T-helper 1 cell treated with Interleukin-12 subunit alpha and Interleukin-12 subunit beta and Interleukin-4 antibody, amounts not matched to agents 30 μg/mL and 1 μg/mL, for 36 hours (primary cell): Measurements from ENCODE around the gene TRAPPC3L.

Source experiments
- H3K27ac Mint-ChIP-seq: one replicate; pipeline ENCODE4 v1.8.0; 2021; ENCODE audit warnings: mild to moderate bottlenecking, mixed read lengths
- H3K27me3 Mint-ChIP-seq: one replicate; pipeline ENCODE4 v1.8.0; 2021; ENCODE audit warnings: low read depth, mixed read lengths
- H3K36me3 Mint-ChIP-seq: one replicate; pipeline ENCODE4 v1.8.0; 2021; ENCODE audit warnings: low read depth, mixed read lengths
- H3K4me1 Mint-ChIP-seq: one replicate; pipeline ENCODE4 v1.8.0; 2021; ENCODE audit warnings: low read depth, mixed read lengths
- H3K4me3 Mint-ChIP-seq: one replicate; pipeline ENCODE4 v1.8.0; 2021; ENCODE audit warnings: mild to moderate bottlenecking, moderate library complexity, mixed read lengths
- H3K9me3 Mint-ChIP-seq: one replicate; pipeline ENCODE4 v1.8.0; 2021; ENCODE audit warnings: mixed read lengths

The TRAPPC3L gene

DNA sequence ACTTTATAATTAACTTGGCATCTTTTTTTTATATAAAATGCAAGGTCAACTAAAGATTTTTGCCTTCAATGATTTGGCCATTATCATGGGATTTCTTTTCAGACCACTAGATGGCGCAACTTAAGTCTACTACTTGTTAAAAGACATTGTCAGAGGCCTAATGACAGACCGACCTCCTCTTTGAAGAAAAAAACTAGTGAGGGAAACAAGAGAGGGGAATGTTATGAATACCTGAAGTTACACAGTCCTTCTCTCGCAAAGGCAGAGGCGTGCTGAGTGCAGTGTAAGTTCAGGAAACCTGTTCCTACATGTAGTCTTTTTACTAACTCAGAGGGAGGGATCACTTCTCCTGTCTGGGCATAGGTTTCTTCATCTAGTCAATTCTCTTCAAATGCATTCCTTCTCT, 9.3 kb downstream of the TRAPPC3L start:
- Mint-ChIP-seq H3K4me1 (no peaks in the 10 kb centered on the region), H3K4me3 (no peak overlapping the region), H3K9me3 (no peaks in the 10 kb centered on the region), H3K36me3 (no peaks in the 10 kb centered on the region), H3K27ac (no peak overlapping the region), H3K27me3 (peaks cover 56% of the 10 kb centered on the region)

DNA sequence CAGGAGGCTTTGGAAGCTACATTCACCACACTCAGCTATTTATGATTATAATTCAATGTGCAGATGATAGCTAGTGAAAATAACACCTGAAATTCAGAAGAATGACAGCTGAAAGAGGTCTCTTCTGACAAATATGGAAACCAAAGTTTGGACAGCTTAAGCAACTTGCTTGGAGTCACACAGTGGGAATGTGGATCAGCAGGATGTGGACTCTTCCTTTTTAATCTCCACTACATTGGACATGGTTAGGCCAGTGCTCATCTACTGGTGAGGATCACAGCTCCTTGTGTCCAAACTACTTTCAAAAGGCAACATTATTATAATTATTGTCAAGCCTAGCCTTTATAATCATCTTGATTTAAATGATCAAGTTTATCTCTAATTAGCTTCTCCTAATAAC, 10.4 kb downstream of the TRAPPC3L start:
- peaks cover 53% of the 10 kb centered on the region for H3K27me3 Mint-ChIP-seq
- H3K4me3 Mint-ChIP-seq, result no peak overlapping the region
- no peak overlapping the region for H3K27ac Mint-ChIP-seq
- no peaks in the 10 kb centered on the region for H3K36me3 Mint-ChIP-seq
- H3K4me1 Mint-ChIP-seq, result peaks cover 1% of the 10 kb centered on the region
- H3K9me3 Mint-ChIP-seq, result no peaks in the 10 kb centered on the region

DNA sequence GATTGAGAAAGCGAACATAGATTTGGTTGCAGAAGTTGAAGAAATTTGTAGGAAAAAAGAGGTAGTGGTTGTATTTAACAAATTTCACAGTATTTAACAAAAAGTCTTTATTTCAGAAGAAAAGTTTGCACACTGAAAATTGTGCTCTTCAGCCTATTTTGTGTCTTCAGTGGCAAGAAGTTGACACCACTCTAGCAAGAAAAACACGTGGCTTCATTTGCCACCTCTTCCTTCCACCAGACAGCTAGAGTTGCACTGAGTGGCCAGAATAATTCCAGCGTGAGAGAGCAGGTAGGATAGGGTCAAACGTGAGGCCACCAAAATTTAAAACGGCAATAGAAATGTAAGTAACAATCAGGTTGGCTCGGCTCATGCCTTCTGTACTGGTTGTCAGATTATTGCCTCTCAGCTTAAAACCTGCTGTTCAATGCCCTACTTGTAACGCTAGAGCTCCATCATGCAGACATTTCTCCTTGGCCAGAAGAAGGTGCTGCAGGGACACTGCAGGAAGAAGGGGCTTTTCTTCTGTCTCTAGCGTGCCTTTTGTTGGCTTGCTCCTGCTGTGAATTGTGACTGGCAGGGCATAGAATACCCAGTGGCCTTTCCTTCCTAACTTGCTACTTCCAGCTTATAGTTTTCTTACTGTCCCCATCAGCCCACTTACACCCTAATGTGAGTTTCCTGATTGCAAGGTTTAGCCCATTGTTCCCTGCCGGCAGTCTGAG, 12.1 kb downstream of the TRAPPC3L start:
- Mint-ChIP-seq H3K4me1 (peaks cover 1% of the 10 kb centered on the region), H3K36me3 (no peaks in the 10 kb centered on the region), H3K9me3 (no peaks in the 10 kb centered on the region), H3K4me3 (no peak overlapping the region), H3K27me3 (peaks cover 61% of the 10 kb centered on the region), H3K27ac (no peak overlapping the region)

DNA sequence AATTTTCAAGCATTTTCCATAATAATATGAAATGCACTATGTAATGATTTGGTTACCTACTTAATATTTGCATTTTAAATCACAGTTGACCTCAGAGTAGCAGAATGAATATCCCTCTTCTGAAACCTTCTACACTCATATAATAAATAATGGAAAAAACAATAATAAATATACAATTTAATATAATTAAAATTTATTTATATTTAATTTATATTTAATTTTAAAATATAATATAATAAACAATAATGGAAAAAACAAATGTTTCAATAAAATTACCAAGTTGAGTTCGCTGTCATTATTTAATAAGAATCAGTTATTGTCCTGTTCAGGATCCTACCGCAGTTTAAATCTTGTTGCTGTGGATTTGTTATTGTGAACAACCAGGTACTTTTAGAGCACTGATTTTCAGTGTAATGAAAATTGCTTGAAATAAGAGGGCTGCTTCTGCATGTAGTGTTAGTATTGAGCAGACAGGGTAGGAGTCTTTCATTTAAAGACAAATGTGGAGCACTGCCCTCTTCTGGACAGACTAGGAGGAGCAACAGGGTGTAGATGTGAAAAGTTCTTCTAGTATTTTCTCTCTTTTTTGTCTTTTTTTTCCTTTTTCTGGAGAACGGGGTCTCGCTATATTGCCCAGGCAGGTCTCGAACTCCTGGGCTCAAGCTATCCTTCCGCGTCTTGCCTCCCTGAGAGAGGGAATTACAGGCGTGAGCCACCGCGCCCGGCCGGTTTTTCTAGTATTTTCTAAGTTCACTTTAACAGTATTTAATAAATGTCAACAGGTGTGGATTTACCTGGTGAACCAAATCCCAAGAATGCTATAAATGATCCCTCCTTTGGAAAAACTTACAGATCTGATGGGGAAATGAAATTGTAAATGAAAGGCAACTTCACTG, 13.6 kb downstream of the TRAPPC3L start:
- no peak overlapping the region for H3K27ac Mint-ChIP-seq
- no peaks in the 10 kb centered on the region for H3K36me3 Mint-ChIP-seq
- peaks cover 1% of the 10 kb centered on the region for H3K4me1 Mint-ChIP-seq
- peaks cover 72% of the 10 kb centered on the region for H3K27me3 Mint-ChIP-seq
- no peak overlapping the region for H3K4me3 Mint-ChIP-seq
- no peaks in the 10 kb centered on the region for H3K9me3 Mint-ChIP-seq

DNA sequence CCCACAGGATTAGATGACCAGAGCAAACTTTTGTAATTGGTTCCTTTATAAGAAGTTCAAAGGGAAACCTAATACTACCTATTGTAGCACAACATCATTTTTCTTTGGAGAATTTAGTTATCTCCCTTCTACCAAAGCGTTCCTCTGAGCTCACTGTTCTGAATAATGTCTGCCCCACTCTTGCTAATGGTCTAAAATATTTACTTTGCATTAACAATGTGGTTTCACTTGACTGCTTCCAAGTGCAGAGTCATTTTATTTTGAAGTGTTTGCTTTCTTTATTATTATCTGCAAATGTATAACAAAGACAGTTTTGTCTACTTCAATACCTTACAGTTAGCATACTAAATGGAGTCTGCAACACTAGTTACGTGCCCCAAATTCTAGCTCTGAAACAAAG, 15.0 kb downstream of the TRAPPC3L start:
- Mint-ChIP-seq H3K36me3 (no peaks in the 10 kb centered on the region), H3K27me3 (peaks cover 78% of the 10 kb centered on the region), H3K9me3 (no peaks in the 10 kb centered on the region), H3K4me3 (no peak overlapping the region), H3K27ac (no peak overlapping the region), H3K4me1 (peaks cover 1% of the 10 kb centered on the region)

DNA sequence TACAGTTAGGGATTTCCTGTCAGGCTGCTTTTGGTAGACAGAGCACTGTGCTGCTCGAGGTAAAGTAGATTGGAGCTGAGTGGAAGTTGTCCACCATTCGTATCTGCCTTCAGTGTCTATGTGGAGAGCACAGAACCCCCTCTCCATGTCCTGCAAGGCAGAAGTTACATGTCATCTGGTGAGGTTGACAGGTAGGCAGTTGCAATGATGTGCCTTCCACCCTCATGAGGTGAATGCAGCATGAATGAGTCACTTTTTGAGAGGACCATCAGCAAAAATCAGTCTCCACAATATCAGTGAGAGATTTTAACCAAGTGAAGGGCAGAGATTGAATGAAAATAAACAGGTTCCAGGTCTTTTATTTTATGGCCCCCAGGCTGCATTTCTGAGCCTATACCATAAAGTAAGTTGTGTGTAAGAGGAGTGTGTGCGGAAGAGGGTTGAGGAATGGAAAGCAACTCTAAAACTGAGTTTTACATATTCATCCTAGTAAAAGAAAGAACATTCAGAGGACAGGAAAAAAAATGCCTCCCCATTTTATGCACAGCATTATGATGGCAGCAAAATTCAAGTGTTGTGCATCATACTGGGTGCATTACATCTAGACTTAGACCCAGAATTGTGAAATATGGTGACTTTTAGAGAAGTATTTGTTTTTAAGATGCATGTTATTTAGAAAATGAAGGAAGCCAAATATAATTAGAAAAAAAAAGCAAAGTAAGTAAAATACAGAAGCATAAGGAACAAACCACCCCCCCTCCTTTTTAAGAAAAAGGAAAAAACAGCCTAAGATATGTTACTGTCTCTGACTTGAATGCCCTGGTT, 15.8 kb downstream of the TRAPPC3L start:
- Mint-ChIP-seq H3K36me3 (no peaks in the 10 kb centered on the region), H3K4me1 (peaks cover 1% of the 10 kb centered on the region), H3K27ac (no peak overlapping the region), H3K27me3 (peaks cover 74% of the 10 kb centered on the region), H3K4me3 (no peak overlapping the region), H3K9me3 (no peaks in the 10 kb centered on the region)

DNA sequence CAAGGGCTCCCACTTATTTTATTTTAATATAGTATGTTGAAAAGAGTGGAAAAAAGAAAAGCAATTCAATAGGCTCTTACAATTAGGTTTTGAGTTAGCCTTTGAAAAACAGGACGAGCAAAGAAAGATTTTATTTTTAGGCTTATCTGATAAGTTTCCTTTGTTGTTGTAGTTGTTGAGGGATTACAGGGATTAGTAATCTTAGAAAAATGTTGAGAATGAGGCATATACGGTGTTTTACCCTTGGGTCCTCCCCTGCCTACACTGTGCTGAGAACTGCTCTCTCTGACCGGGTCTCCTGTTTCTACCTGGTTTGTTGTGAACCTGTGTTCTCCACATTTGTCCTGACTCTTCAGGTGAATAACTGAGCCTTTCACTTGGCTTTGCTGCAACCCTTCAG, 16.7 kb downstream of the TRAPPC3L start:
- no peaks in the 10 kb centered on the region for H3K9me3 Mint-ChIP-seq
- H3K27ac Mint-ChIP-seq, result no peak overlapping the region
- no peaks in the 10 kb centered on the region for H3K36me3 Mint-ChIP-seq
- H3K4me3 Mint-ChIP-seq, result no peak overlapping the region
- H3K27me3 Mint-ChIP-seq, result peaks cover 65% of the 10 kb centered on the region
- peaks cover 1% of the 10 kb centered on the region for H3K4me1 Mint-ChIP-seq

DNA sequence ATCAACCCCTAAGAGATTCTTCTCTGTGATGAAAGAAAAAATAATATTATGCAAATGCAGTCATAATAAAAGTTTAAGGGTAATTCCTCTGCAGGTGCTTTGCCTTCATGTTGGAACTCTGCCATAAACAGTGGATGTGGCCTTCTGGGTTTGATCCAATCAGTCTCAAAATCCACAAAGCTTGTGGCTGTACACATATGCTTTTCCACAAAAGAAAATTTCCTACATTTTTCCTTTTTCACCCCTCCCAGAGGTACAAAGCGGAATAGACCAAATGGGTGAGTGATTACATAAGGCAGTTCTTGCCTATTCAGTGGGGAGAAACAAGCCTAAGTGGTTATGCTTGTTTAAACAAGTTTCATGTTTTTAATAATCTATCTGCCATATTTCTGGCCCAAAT, 17.4 kb downstream of the TRAPPC3L start:
- Mint-ChIP-seq H3K36me3 (no peaks in the 10 kb centered on the region), H3K27me3 (peaks cover 58% of the 10 kb centered on the region), H3K9me3 (no peaks in the 10 kb centered on the region), H3K4me1 (peaks cover 1% of the 10 kb centered on the region), H3K27ac (no peak overlapping the region), H3K4me3 (no peak overlapping the region)

DNA sequence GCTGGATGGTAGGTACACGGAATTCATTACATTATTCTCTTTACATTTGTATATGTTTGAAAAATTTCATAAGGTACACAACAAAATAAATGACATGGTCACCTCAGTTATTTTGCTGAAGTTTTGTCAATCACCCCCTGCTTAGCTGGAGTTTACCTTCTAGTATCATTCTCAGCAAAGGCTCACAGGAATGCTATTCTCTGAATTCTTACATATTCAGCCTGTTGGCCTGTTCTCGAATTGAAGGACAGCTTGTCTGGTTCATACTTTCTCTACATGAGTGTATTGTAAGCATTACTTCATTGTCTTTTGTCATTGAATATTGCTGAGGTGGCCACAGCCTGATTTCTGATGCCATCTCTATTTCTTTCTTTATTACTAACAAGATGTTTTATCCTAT, 21.2 kb downstream of the TRAPPC3L start:
- Mint-ChIP-seq H3K4me3 (no peak overlapping the region), H3K9me3 (no peaks in the 10 kb centered on the region), H3K27ac (no peak overlapping the region), H3K36me3 (no peaks in the 10 kb centered on the region), H3K4me1 (no peaks in the 10 kb centered on the region), H3K27me3 (peaks cover 34% of the 10 kb centered on the region)

DNA sequence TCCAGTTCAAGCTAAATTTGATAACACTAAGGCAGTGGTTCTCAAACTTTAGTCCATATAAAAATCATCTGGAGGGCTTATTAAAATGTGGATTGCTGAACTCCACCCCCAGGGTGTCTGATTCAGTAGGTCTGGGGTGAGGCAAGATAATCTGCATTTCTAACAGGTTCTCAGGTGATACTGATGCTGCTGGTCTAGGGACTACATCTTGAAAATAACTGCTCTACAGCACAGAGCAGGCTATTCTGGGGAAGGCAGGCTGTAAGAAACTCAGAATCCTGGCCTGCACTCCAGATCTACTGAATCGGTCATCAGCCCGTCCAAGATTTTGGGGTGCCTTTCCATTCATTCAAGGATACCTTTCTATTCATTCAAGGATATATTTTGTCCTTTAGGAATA, 22.6 kb downstream of the TRAPPC3L start:
- H3K9me3 Mint-ChIP-seq, result no peaks in the 10 kb centered on the region
- no peaks in the 10 kb centered on the region for H3K4me1 Mint-ChIP-seq
- H3K27ac Mint-ChIP-seq, result no peak overlapping the region
- H3K27me3 Mint-ChIP-seq, result peaks cover 32% of the 10 kb centered on the region
- no peak overlapping the region for H3K4me3 Mint-ChIP-seq
- no peaks in the 10 kb centered on the region for H3K36me3 Mint-ChIP-seq

DNA sequence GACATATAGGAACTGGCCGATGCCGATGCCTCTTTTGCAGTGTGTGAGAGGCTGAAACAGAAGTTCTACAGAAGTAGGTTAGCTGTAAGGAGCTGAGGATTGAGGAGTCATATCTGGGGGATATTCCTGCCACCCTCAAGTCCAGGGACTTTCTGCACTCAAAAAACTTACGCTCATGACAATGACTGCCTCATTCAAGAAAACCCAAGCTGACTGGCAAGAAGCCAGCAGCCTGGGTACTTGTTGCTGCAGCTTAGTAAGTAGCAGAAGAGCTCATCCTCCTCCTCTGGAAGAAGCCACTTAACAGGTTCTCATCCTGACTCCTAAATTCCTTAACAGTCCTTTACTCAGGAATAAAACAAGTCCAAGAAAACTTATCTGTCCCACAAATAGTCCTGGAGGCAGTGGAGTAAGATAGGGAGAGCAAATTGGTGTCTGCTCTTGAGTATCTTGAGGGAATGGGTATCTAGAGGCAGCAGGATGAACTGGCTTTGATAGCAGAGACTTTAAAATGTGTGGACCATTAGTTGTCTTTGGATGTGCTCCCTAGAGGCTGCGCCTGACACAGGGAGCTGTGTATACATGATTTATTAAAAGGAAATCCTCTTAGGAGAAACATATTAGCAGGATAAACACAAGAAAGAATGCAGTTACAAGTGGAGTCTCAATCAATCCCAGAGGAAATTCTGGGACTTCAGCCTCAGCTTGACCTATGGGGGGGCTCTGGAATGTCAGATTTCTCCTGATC, 26.7 kb downstream of the TRAPPC3L start:
- Mint-ChIP-seq H3K27ac (no peak overlapping the region), H3K4me1 (no peaks in the 10 kb centered on the region), H3K9me3 (no peaks in the 10 kb centered on the region), H3K27me3 (peaks cover 34% of the 10 kb centered on the region), H3K4me3 (no peak overlapping the region), H3K36me3 (no peaks in the 10 kb centered on the region)

DNA sequence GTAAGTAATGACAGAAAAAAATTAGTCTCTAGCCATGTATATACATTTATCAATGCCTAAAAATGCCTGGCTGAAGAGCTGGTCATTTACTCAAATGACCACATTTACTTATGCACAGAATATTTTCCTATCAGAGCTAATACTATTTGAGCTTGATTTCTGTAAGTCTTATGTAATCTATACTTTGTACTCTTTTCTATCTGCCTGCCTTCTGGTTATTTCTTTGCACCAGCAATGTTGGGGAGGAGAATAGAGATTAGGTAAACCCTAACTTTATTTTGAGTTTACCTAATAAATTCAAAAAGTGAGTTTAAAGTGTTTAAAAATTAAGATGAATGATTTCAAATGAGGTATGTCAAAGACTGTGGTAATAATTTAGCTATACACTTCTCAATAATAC, 30.3 kb downstream of the TRAPPC3L start:
- peaks cover 47% of the 10 kb centered on the region for H3K27me3 Mint-ChIP-seq
- no peak overlapping the region for H3K4me3 Mint-ChIP-seq
- no peaks in the 10 kb centered on the region for H3K4me1 Mint-ChIP-seq
- no peaks in the 10 kb centered on the region for H3K9me3 Mint-ChIP-seq
- no peak overlapping the region for H3K27ac Mint-ChIP-seq
- no peaks in the 10 kb centered on the region for H3K36me3 Mint-ChIP-seq

DNA sequence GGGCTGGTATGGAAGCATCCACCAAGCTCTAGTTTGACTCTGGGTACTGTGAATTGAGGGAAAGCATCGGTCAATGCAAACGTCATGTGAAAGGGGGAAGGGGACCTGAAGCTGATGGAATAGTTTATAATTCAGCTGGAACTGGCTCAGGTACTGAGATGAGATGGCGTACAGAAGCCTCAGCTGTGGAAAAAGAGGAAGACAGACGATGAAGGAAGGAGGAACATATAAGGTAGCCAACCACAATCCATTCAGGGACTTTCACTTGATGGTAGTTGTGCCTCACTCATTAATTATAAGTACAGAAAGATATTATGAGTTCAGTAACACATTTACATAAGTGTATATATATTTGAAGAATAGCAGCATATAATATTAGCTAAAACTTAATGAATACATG, 31.4 kb downstream of the TRAPPC3L start:
- no peak overlapping the region for H3K27ac Mint-ChIP-seq
- no peak overlapping the region for H3K4me3 Mint-ChIP-seq
- H3K36me3 Mint-ChIP-seq, result no peaks in the 10 kb centered on the region
- H3K27me3 Mint-ChIP-seq, result peaks cover 50% of the 10 kb centered on the region
- no peaks in the 10 kb centered on the region for H3K9me3 Mint-ChIP-seq
- H3K4me1 Mint-ChIP-seq, result no peaks in the 10 kb centered on the region
